SK-N-SH (cell line): Measurements from ENCODE around the gene TRPC6. TPM values are rescaled to one million over a fixed set of nuclear protein-coding genes. Genes with fewer than 3 reads are reported as not detected.

Experiments used
- CTCF ChIA-PET: fragments of 300-600, 350-600 bp; formaldehyde crosslinking; extraction: SDS; loops from one replicate; lab custom pipeline; 2021; lab: Yijun Ruan, JAX
- POLR2A ChIA-PET: fragments of 350-600 bp; sonication (Branson Sonifier 250); formaldehyde crosslinking; extraction: SDS; loops from one replicate; lab custom pipeline; 2020; ENCODE audit warnings: antibody characterized with exemption, inconsistent platforms; lab: Yijun Ruan, JAX
- DNase-seq: peaks from one replicate; pipeline ENCODE4 v3.0.0; 2012
- H2AFZ ChIP-seq: fragments of 200-600 bp; sonication (generic); 2 replicates; pipeline ENCODE4 v1.8.1; 2016; ENCODE audit warnings: antibody characterized with exemption, mild to moderate bottlenecking, low read depth
- H3F3A ChIP-seq: fragments of 200-600 bp; sonication (generic); replicated peaks from 2 replicates; pipeline ENCODE3; 2016; ENCODE audit warnings: antibody characterized with exemption, mild to moderate bottlenecking; ENCODE audit not compliant: insufficient read depth
- H3K27ac ChIP-seq, 2 experiments: fragments of 200-500 bp in 1 of 2; fragments of 200-600 bp in 1 of 2; sonication (Bioruptor generic) in 1 of 2; sonication (generic), shearing (Covaris generic) in 1 of 2; 2 replicates each; pipeline versions ENCODE4 v1.5.1 to v1.6.1; 2014 to 2016; ENCODE audit warnings: low read depth in 2 of 2, inconsistent platforms in 1 of 2, low read length in 1 of 2, mild to moderate bottlenecking in 1 of 2, mixed read lengths in 1 of 2
- H3K27me3 ChIP-seq: fragments of 200-600 bp; sonication (generic), shearing (Covaris generic); 2 replicates; pipeline ENCODE4 v1.6.1; 2016; ENCODE audit warnings: mixed run types; ENCODE audit not compliant: insufficient read depth
- H3K36me3 ChIP-seq, 2 experiments: fragments of 200-500 bp in 1 of 2; fragments of 200-600 bp in 1 of 2; sonication (Bioruptor generic) in 1 of 2; sonication (generic) in 1 of 2; replicated peaks in 1 of 2; 2 replicates each; pipeline versions ENCODE3 to v1.5.1; 2014 to 2016; ENCODE audit warnings: low read length in 1 of 2, mild to moderate bottlenecking in 1 of 2; ENCODE audit not compliant: insufficient read depth in 2 of 2, control insufficient read depth in 1 of 2
- H3K4me1 ChIP-seq, 2 experiments: fragments of 200-500 bp in 1 of 2; fragments of 200-600 bp in 1 of 2; sonication (Bioruptor generic) in 1 of 2; sonication (generic), shearing (Covaris generic) in 1 of 2; 2 replicates each; pipeline versions ENCODE4 v1.5.1 to v1.6.1; 2014 to 2016; ENCODE audit warnings: low read depth in 1 of 2, low read length in 1 of 2, mixed run types in 1 of 2; ENCODE audit not compliant: insufficient read depth in 2 of 2, control insufficient read depth in 1 of 2
- H3K4me2 ChIP-seq: fragments of 200-600 bp; sonication (generic), shearing (Covaris generic); 2 replicates; pipeline ENCODE4 v1.6.1; 2017; ENCODE audit warnings: mixed run types
- H3K4me3 ChIP-seq, 2 experiments: fragments of 200-500 bp in 1 of 2; fragments of 200-600 bp in 1 of 2; sonication (Bioruptor generic) in 1 of 2; sonication (generic), shearing (Covaris generic) in 1 of 2; 2 replicates each; pipeline versions ENCODE4 v1.5.1 to v1.8.1; 2014 to 2016; ENCODE audit warnings: low read depth in 2 of 2, inconsistent platforms in 1 of 2, low read length in 1 of 2, mild to moderate bottlenecking in 1 of 2, mixed read lengths in 1 of 2, moderate library complexity in 1 of 2
- H3K79me2 ChIP-seq: fragments of 200-600 bp; sonication (generic); 2 replicates; pipeline ENCODE4 v1.8.1; 2017; ENCODE audit warnings: mild to moderate bottlenecking; ENCODE audit not compliant: insufficient read depth
- H3K9ac ChIP-seq: fragments of 200-600 bp; sonication (generic); 2 replicates; pipeline ENCODE4 v1.6.1; 2017; ENCODE audit warnings: mixed run types
- H3K9me2 ChIP-seq: fragments of 200-600 bp; sonication (generic); 2 replicates; pipeline ENCODE4 v1.6.1; 2017; ENCODE audit warnings: mixed run types
- H3K9me3 ChIP-seq: fragments of 200-600 bp; sonication (generic); 2 replicates; pipeline ENCODE4 v1.6.1; 2017; ENCODE audit warnings: mixed run types, mild to moderate bottlenecking, moderate library complexity
- H4K20me1 ChIP-seq: fragments of 200-600 bp; sonication (generic); 2 replicates; pipeline ENCODE4 v1.6.1; 2017; ENCODE audit warnings: mild to moderate bottlenecking, mixed run types; ENCODE audit not compliant: insufficient read depth
- ELF1 ChIP-seq: IDR thresholded peaks from 2 replicates; pipeline ENCODE4 v1.4.0; 2012
- EP300 ChIP-seq, 2 experiments: IDR thresholded peaks; 2 replicates each; pipeline versions ENCODE4 v1.4.0 to v1.6.1; 2012; ENCODE audit warnings: borderline replicate concordance in 1 of 2, low read depth in 1 of 2, low read length in 1 of 2
- FOSL2 ChIP-seq: IDR thresholded peaks from 2 replicates; pipeline ENCODE4 v1.4.0; 2012; ENCODE audit warnings: low read depth, mild to moderate bottlenecking, moderate library complexity, borderline replicate concordance
- FOXJ3 ChIP-seq: sonication (generic); formaldehyde crosslinking; IDR thresholded peaks from 2 replicates; pipeline ENCODE4 v1.5.1; 2020; ENCODE audit warnings: mild to moderate bottlenecking, missing genetic modification reagents
- GABPA ChIP-seq: IDR thresholded peaks from 2 replicates; pipeline ENCODE4 v1.4.0; 2012; ENCODE audit warnings: low read depth, mild to moderate bottlenecking
- GATA2 ChIP-seq: sonication (generic); formaldehyde crosslinking; IDR thresholded peaks from 2 replicates; pipeline ENCODE4 v1.5.0; 2020; ENCODE audit warnings: mild to moderate bottlenecking, missing genetic modification reagents
- MAX ChIP-seq: IDR thresholded peaks from 2 replicates; pipeline ENCODE4 v1.4.0; 2012; ENCODE audit warnings: low read depth
- NFIC ChIP-seq: IDR thresholded peaks from 2 replicates; pipeline ENCODE4 v1.4.0; 2012; ENCODE audit warnings: borderline replicate concordance
- NRF1 ChIP-seq: IDR thresholded peaks from 2 replicates; pipeline ENCODE4 v1.6.1; 2012; ENCODE audit warnings: low read depth, mild to moderate bottlenecking, low read length
- PBX3 ChIP-seq: IDR thresholded peaks from 2 replicates; pipeline ENCODE4; 2012
- RFX5 ChIP-seq: IDR thresholded peaks from 2 replicates; pipeline ENCODE4 v1.6.1; 2012; ENCODE audit warnings: mild to moderate bottlenecking, improper control_type of control experiment, low read length
- SMC3 ChIP-seq: IDR thresholded peaks from 2 replicates; pipeline ENCODE4 v1.6.1; 2012; ENCODE audit warnings: low read depth, low read length, improper control_type of control experiment
- TAF1 ChIP-seq: IDR thresholded peaks from 2 replicates; pipeline ENCODE4 v1.6.1; 2012; ENCODE audit warnings: low read depth, mild to moderate bottlenecking, low read length, moderate library complexity, borderline replicate concordance
- TEAD4 ChIP-seq: IDR thresholded peaks from 2 replicates; pipeline ENCODE4 v1.4.0; 2012; ENCODE audit warnings: mild to moderate bottlenecking, borderline replicate concordance; ENCODE audit not compliant: insufficient read depth
- USF2 ChIP-seq: fragments of 150-350 bp; IDR thresholded peaks from 2 replicates; pipeline ENCODE4 v1.6.1; 2017; ENCODE audit warnings: antibody characterized with exemption, low read length, low read depth, borderline replicate concordance
- WGBS: methylation state at CpG from one replicate; pipeline ENCODE4 v1.1.6; 2017; ENCODE audit warnings: low lambda C conversion rate; 5-methylcytosine and 5-hydroxymethylcytosine counted together
- polyA plus RNA-seq, 3 experiments: library from polyadenylated mRNA; depleted of rRNA; stranded (reverse); fragments of >200 nt; gene quantifications; 2 replicates each; pipeline ENCODE4 v1.2.3, GENCODE V29; 2012
- TF ChIP-seq, protein P1 (sequence below): fragments of 200-600 bp; sonication (generic); IDR thresholded peaks from 2 replicates; pipeline ENCODE4 v1.6.1; 2017; ENCODE audit warnings: antibody characterized with exemption, mild to moderate bottlenecking, moderate library complexity

The TRPC6 gene
- polyA plus RNA-seq, 1 of the 3 experiments (the other 2 are of a cell fraction), result not detected

DNA sequence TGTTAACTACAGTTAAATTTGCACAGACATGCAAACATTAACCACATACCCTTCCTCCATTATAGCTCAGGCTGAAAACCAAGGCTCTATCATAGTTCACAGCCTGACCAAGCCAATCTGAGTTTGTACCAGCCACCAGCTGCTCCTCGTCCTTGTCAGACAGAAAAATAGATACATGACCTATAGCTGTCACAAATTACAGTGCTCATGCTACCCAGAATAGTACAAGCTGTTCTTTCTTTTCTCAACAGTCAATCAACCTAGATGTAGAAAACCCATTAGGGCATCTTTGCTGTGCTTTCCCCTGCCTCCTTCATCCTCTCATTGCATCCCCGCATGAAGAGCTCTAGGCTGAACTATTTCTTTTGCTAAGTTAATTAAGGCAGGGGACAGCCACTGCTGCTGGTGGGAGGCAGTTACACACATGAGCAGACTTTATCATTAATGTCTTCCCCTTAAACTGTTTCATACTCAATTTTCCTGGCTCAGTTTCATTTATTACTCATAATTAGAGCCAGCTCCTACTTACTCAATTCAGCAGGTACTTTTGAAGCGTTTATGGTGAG, 148.3 kb downstream of the TRPC6 start:
- no peak for DNase-seq
- TF ChIP-seq, protein P1, sequence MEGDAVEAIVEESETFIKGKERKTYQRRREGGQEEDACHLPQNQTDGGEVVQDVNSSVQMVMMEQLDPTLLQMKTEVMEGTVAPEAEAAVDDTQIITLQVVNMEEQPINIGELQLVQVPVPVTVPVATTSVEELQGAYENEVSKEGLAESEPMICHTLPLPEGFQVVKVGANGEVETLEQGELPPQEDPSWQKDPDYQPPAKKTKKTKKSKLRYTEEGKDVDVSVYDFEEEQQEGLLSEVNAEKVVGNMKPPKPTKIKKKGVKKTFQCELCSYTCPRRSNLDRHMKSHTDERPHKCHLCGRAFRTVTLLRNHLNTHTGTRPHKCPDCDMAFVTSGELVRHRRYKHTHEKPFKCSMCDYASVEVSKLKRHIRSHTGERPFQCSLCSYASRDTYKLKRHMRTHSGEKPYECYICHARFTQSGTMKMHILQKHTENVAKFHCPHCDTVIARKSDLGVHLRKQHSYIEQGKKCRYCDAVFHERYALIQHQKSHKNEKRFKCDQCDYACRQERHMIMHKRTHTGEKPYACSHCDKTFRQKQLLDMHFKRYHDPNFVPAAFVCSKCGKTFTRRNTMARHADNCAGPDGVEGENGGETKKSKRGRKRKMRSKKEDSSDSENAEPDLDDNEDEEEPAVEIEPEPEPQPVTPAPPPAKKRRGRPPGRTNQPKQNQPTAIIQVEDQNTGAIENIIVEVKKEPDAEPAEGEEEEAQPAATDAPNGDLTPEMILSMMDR, result no peak
- no peak for TF ChIP-seq RFX5
- TF ChIP-seq USF2, result no peak
- TF ChIP-seq FOXJ3 (CRISPR knock-in tag), result no peak
- no peak for TF ChIP-seq ELF1
- no peak for TF ChIP-seq MAX
- TF ChIP-seq SMC3, result no peak
- no peak for TF ChIP-seq TAF1
- TF ChIP-seq FOSL2, result no peak
- TF ChIP-seq NFIC, result no peak
- no peak for TF ChIP-seq NRF1
- no peak for TF ChIP-seq PBX3
- no peak for TF ChIP-seq GABPA
- TF ChIP-seq GATA2, result no peak
- no peak for TF ChIP-seq TEAD4
- no peak for TF ChIP-seq EP300 (IDR thresholded peaks at IDR 0.05; ENCODE audit: borderline replicate concordance in 1 of 2, low read depth in 1 of 2, low read length in 1 of 2)
- no peaks in the 10 kb centered on the region for H3K79me2 ChIP-seq
- H3K4me1 ChIP-seq, result no peaks in the 10 kb centered on the region
- H2AFZ ChIP-seq, result no peak overlapping the region
- no peaks in the 10 kb centered on the region for H3K9me3 ChIP-seq
- H3K4me3 ChIP-seq, result no peak overlapping the region
- no peaks in the 10 kb centered on the region for H3F3A ChIP-seq
- H3K4me2 ChIP-seq, result no peak overlapping the region
- ChIA-PET POLR2A (no interaction called here), CTCF (interaction anchor here (0.5 kb wide), 1 partner anchor 307 kb away, joined by 3 read pairs; no protein-coding TSS in a partner anchor)
- no peaks in the 10 kb centered on the region for H3K9me2 ChIP-seq
- H3K27me3 ChIP-seq, result no peaks in the 10 kb centered on the region
- H4K20me1 ChIP-seq, result no peaks in the 10 kb centered on the region
- no peak overlapping the region for H3K27ac ChIP-seq
- H3K36me3 ChIP-seq, result no peaks in the 10 kb centered on the region
- WGBS, result 23% methylated on average over 3 of the region's 3 CpGs
- no peak overlapping the region for H3K9ac ChIP-seq
